HG02885 (cell line): ENCODE measurements around the gene SLC28A2.
"Not testable (repeated sequence)": the region's sequence is repeated elsewhere in the genome, so short reads cannot be mapped to it uniquely, and the experiment has no call there.

ENCODE experiments used
- ATAC-seq: cut with Tn5 transposase; IDR thresholded peaks from one replicate; pipeline ENCODE4 v1.9.1; 2021; ENCODE audit warnings: mild to moderate bottlenecking; ENCODE audit not compliant: unreplicated experiment, poor library complexity

Gene SLC28A2

GRCh38 chr15:45259796-45260195 is 7.8 kb downstream of the SLC28A2 start:
- ATAC-seq: no peak

DNA sequence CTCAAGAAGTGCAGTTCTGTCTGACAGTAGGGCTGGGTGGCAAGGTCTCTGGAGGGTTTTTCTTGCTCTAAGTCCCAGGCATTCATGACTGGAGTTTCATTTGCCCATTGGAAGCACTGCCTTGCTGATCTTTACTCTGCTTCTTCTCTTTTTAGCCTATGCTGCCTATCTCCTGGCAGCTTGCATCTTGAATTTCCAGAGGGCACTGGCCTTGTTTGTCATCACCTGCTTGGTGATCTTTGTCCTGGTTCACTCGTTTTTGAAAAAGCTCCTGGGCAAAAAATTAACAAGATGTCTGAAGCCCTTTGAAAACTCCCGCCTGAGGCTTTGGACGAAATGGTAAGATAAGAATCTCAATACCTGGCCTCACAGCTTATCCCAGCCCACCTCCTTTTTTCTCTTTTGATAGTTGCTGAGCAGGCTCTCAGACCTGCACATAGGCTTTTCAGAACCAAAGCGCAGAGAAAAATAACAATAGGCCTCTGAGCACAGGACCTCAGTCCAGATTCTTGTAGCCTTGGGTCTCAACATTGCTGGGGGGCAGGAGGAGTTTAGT is 10.9 kb downstream of the SLC28A2 start:
- no peak for ATAC-seq

GRCh38 chr15:45263854-45264253 is 11.8 kb downstream of the SLC28A2 start:
- no peak for ATAC-seq

DNA sequence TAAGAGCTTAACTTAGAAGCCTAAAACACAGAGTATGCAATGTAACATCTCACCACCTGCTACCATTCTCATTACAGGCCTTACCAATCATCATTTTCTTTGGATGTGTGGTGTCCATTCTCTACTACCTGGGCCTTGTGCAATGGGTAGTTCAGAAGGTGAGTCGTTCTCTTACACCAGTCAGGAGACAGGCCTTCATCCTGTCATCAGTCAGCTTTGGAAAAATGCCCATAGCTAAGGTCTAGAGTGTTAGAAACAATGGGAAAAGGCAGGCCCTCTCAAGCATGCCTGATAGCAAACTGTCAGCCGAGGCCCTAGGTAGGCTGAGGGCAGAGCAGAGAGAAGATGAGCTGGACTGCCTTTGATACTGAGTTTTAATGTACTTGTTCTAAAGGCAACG is 13.5 kb downstream of the SLC28A2 start:
- no peak for ATAC-seq

- no peak for ATAC-seq
These were observed 16.1 kb downstream of the SLC28A2 start for GRCh38 chr15:45268135-45268534.

GRCh38 chr15:45274636-45275380 is 22.8 kb downstream of the SLC28A2 start:
- ATAC-seq: no peak

- no peak for ATAC-seq
These were observed 24.8 kb downstream of the SLC28A2 start for GRCh38 chr15:45276831-45277230.

- ATAC-seq: peak; percentile 98
These were observed 27.1 kb downstream of the SLC28A2 start for GRCh38 chr15:45279024-45279698.

DNA sequence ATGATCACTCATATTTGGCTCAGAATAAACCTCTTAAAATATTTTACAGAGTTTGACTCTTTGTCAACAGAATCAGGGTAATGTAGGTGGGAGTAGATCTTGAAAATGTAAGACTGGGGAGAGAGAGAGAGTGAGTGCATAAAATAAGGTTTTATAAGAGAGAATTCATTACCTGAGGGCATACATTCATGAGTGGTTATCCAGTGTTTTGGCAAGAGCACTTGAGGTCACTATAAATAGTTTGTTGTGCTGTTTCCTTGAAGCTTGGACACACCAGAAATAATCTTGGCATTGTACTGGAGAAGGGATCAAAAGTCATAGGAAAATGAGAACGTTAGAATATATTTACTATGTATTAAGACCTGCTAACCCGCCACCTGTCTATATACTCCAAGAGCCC is 33.4 kb downstream of the SLC28A2 start:
- no peak for ATAC-seq

DNA sequence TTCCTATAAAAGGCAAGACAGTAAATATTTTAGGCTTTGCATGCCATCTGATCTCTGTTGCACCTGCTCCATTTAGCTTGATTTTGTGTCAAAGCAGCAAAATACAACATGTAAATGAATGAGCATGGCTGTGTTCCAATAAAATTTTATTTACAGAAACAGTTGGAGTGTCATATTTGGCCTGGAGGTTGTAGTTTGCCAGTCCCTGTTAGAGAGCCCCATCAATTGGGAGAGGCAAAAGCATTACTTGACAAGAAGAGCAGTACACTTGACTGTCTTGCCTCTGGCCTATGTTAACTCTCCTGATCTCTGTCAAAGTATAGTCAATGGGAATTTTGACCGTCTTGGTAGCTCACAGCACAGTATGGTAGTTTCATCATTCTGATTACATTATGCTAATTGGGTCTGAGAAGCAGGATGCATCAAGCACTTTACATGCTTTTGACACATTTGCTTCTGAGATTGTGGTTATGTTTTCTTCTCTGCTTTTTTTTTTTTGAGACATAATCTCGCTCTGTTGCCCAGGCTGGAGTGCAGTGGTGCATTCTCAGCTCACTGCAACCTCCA is 35.4 kb downstream of the SLC28A2 start:
- no peak for ATAC-seq

GRCh38 chr15:45288947-45289346 is 36.9 kb downstream of the SLC28A2 start:
- ATAC-seq: no peak

DNA sequence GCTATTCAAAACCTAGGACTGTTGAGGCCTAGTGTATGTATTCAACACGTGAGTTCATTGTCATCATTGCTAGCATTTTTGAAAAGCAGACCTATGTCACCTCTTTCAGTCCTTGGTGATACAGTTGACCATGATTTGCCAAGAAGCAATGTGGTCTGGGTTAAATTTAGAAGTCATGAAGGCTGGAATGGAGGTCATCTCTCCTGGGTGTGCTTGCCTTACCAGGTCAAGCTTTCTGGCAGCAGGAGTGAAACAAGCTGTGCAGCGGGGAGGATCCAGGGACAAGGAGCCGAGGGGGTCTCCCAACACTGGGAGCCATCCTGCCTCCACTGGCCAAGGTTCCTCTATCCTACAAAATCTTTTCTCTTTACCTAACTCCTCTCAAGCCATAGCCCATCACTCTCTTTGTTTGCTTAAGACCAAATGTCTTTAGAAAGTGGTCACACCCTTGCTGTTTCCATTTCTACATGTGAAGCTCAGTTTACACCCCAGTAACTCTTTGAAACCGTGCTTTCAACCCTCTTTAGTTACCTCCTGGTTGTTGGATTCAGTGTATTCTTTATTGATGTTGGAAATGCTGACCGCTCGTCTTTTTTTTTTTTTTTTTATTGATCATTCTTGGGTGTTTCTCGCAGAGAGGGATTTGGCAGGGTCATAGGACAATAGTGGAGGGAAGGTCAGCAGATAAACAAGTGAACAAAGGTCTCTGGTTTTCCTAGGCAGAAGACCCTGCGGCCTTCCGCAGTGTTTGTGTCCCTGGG is 40.0 kb downstream of the SLC28A2 start:
- no peak for ATAC-seq

GRCh38 chr15:45293326-45293725 is 41.3 kb downstream of the SLC28A2 start:
- ATAC-seq: not testable (repeated sequence)

DNA sequence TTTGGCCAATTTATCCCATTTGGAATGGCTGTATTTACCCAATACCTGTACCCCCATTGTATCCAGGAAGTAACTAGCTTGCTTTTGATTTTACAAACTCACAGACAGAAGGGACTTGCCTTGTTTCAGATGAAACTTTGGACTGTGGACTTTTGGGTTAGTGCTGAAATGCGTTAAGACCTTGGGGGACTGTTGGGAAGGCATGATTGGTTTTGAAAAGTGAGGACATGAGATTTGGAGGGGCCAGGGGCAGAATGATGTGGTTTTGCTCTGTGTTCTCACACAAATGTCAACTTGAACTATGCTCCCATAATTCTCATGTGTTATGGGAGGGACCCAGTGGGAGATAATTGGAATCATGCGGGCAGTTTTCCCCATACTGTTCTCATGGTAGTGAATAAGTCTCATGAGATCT is 46.9 kb downstream of the SLC28A2 start:
- ATAC-seq: not testable (repeated sequence)

DNA sequence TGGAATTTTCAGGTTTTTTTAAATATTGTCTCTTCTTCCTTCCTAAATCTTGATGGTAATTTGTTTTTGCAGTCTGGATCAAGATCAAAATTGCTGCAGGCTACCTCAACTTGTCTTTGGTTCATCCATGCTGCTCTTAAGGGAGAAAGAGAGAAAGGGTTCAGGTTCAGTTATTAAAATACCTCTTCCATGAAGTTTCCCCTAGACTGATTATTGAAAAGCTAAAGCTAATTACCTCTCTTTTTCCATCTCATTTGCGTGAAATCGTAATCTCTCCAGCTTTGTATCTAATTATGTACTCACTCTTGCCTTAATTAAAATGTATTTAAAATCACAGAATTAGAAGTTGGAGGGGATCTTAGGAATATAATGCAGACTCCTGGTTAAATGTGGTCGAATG is 52.7 kb downstream of the SLC28A2 start:
- no peak for ATAC-seq

DNA sequence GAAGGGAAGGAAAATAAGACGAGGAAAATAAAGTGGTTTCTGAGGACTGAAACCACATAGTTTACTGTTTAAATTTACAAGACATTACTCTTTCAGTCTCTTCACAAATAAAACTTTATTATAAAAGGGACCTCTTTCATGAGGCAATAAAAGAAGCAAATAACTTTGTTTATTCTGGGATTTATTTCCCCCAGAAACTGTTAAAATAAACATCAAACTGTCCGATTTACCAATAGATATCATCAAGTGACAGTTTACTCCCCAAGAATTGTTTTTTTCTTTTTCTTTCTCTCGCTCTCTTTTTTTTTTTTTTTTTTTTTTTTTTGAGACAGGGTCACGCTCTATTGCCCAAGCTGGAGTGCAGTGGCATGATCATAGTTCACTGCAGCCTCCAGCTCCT is 54.1 kb downstream of the SLC28A2 start:
- ATAC-seq: no peak

DNA sequence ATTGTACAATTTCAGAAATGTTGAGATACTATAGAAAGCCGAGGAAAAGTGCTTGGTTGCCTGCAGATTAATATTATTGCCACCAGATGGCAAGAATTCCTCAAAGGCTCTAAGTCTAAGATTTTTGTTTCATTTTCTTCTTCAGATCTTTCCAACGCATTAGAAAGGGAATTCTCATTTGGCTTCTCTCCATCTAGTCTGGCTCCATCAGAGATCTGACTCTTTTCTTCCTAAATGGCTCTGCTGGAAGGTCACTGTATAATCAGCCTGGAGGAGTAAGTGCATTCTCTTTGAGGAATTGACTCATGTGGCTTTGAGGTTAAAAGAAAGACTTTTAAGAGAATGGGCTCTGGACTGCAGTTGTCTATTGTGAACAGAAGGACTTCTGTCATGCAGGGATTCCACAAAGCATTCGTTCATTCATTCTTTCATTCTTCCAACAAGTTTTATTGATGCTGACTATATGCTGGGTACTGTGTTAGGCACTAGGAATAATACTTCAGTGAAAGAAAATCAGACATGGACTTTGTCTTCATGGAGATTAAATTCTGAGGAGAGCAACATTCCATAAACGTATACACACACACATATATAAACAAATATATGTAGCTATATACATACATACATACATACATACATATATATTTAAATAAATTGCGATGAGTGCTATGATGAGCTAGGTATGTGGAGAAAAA is 55.3 kb downstream of the SLC28A2 start:
- ATAC-seq: no peak

- not testable (repeated sequence) for ATAC-seq
These were observed 62.1 kb downstream of the SLC28A2 start for GRCh38 chr15:45314117-45314516.

DNA sequence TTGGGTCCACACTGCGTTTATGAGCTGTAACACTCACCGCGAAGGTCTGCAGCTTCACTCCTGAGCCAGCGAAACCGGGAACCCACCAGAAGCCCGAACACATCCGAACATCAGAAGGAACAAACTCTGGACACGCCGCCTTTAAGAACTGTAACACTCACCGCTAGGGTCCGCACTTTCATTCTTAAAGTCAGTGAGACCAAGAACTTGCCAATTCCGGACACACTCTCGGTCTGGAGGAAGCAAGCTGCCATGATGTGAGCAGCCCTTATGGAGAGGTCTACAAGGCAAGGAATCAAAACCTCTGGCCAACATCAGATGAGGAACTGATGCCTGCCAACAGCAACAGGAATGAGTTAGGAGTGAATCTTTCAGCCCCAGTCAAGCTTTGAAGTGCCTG is 62.9 kb downstream of the SLC28A2 start:
- ATAC-seq: no peak
